Kidney epithelial cell (primary cell): Measurements from ENCODE around the gene PLXNC1. TPM values are rescaled to one million over a fixed set of nuclear protein-coding genes. Genes with fewer than 3 reads are reported as not detected.

Experiments
- DNase-seq: peaks from one replicate; pipeline ENCODE4 v3.0.0-alpha.2; 2010; ENCODE audit warnings: low read depth
- H3K27me3 ChIP-seq: 2 replicates; pipeline ENCODE4 v1.6.0; 2011; ENCODE audit warnings: low read length; ENCODE audit not compliant: control insufficient read depth, insufficient read depth
- H3K36me3 ChIP-seq: 2 replicates; pipeline ENCODE4 v1.5.1; 2011; ENCODE audit warnings: low read length; ENCODE audit not compliant: control insufficient read depth, insufficient read depth
- H3K4me3 ChIP-seq: 2 replicates; pipeline ENCODE4 v1.5.1; 2011; ENCODE audit warnings: low read depth, mild to moderate bottlenecking, control low read depth, low read length
- total RNA-seq: library from RNA; depleted of rRNA; stranded (reverse); fragments of >200 nt; gene quantifications from 2 replicates; pipeline ENCODE4 v1.2.3, GENCODE V29; 2015
- TF ChIP-seq, protein P1 (sequence below): IDR thresholded peaks from 2 replicates; pipeline ENCODE4 v1.5.1; 2011; ENCODE audit warnings: mild to moderate bottlenecking, moderate library complexity, low read length, control low read depth, inconsistent platforms; ENCODE audit not compliant: insufficient read depth, poor library complexity, severe bottlenecking

The PLXNC1 gene
- total RNA-seq, 1 donor from 2014 or later = 0.21 TPM

DNA sequence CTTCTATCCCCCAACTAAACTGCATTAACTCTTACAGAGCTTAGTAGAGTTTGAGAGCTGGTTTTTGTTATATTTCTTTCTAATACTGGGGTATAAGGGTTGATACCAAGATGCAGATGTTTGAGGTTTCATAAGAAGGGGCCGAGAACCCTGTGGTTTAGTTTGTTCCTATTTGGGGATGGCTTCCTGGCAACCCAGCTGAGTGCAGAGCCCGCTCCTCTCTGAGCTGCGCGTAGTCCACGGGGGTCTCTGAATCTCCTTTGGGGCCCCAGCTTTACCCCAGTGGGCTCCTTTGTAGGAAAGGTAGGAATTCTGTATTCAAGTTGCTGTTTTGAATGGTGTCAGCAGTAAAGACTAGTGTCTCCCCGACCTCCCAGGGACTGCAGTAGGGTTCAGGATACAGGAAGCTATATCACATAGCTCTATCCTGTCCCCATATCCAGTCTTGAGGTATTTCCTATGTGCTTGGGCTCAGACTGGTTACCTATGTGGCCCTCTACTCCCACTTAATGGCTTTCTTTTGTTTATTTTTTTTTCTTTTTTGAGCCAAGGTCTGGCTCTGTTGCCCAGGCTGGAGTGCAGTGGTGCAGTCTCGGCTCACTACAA is 25.4 kb downstream of the PLXNC1 start:
- Histone ChIP-seq H3K27me3 (no peaks in the 10 kb centered on the region), H3K4me3 (no peak overlapping the region), H3K36me3 (no peaks in the 10 kb centered on the region)
- DNase-seq = no peak
- TF ChIP-seq, protein P1, sequence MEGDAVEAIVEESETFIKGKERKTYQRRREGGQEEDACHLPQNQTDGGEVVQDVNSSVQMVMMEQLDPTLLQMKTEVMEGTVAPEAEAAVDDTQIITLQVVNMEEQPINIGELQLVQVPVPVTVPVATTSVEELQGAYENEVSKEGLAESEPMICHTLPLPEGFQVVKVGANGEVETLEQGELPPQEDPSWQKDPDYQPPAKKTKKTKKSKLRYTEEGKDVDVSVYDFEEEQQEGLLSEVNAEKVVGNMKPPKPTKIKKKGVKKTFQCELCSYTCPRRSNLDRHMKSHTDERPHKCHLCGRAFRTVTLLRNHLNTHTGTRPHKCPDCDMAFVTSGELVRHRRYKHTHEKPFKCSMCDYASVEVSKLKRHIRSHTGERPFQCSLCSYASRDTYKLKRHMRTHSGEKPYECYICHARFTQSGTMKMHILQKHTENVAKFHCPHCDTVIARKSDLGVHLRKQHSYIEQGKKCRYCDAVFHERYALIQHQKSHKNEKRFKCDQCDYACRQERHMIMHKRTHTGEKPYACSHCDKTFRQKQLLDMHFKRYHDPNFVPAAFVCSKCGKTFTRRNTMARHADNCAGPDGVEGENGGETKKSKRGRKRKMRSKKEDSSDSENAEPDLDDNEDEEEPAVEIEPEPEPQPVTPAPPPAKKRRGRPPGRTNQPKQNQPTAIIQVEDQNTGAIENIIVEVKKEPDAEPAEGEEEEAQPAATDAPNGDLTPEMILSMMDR = no peak

DNA sequence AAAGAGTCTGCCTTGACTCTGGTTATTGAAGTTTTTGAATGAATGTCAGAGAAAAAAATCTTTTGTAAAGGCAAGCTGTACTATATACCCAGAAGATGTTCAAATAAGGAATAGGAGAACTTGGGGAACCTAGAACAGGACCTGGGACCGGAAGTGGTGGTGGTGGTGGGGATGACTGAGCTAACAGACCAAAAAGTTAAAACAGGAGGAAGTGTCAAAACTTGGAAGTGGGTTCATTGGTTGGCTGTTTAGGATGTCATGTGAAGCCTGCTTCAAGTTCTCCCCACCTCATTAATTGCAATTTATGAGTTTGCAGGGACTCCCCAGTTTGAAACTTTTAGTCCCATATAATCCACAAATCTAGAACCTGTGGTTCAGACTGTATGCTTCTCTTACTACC is 26.2 kb downstream of the PLXNC1 start:
- Histone ChIP-seq H3K27me3 (no peaks in the 10 kb centered on the region), H3K36me3 (no peaks in the 10 kb centered on the region), H3K4me3 (no peak overlapping the region)
- TF ChIP-seq, protein P1 = no peak
- no peak for DNase-seq

DNA sequence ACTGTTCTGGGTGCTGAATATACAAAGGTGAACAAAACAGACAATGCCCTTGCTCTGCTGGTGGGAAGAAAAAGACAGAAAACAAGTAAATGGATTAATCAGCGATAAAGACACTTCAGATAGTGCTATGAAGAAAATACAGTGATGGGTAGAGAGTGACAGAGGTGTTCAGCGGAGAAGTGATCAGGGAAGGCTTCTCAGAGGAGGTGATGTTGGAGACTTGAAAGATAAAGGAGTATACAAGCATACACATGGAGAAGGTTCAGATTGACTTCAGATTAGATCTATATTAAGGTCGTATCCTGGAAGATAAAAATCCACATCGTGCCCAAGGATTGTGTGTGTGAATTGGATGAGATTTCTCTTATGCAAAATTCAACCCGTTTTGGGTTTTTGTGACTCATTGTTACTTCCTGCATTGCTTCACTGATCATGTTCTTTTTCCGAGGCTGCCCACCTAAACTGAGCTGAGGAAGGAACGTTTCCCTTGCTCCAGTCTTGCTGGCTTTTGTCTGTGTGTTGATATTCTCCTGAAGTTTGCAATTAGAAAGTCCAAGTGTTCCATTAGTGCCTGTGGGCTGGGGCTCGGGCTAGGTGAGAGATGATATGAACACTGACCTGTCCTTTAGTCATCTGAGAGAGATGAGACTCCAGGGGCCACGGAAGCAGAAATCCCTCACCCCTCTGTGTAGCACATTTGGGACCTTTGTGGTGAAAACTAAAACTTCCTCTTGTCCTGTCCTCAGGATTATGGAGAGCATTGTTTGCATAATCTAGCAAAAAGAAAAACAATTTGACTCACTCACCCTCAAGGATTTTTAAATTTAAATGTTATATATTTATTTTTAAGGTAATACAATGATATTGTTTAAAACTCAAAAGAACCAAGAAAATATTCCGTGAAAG is 27.6 kb downstream of the PLXNC1 start:
- no peak overlapping the region for H3K4me3 ChIP-seq
- no peaks in the 10 kb centered on the region for H3K27me3 ChIP-seq
- H3K36me3 ChIP-seq = no peaks in the 10 kb centered on the region
- no peak for DNase-seq
- TF ChIP-seq, protein P1 = no peak

DNA sequence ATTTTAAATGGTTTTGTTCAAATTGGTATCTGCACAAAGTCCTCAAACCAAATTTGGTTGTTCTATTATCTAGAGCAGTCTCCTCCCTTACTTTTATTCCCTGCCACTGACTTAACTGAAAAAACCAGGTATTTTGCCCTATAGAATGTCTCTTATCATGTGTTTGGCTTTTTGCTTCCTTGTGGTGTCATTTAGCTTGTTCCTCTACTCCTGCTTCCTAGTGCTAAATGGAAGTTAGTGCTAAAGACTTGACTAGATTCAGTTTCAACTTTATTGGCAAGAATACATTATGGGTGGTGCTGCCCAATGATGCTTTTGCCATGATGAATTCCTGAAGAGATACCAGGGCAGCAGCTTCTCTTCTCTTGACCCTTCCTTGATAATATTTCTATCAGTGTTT is 29.7 kb downstream of the PLXNC1 start:
- Histone ChIP-seq H3K27me3 (no peaks in the 10 kb centered on the region), H3K36me3 (no peaks in the 10 kb centered on the region), H3K4me3 (no peak overlapping the region)
- TF ChIP-seq, protein P1 = no peak
- no peak for DNase-seq

DNA sequence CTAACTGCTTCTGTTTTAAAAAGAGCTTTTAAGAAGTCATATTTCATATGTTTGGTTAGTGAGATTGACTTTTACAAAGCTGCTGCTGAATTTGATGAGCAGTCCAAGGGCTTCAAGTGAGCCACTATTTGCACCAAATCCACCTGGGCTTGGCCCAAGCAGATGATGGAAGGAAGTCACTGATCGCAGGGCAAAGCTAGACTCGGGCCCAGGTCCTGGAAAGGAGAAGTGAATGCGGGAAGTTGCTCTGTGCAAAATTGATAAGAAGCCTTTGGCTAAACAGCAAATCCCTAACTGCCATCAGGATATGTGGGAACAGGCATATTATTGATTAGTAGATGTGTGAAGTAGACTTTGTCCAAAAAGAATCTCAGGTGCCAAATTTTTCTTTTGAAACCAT is 30.5 kb downstream of the PLXNC1 start:
- TF ChIP-seq, protein P1 = no peak
- no peaks in the 10 kb centered on the region for H3K36me3 ChIP-seq
- no peak for DNase-seq
- no peaks in the 10 kb centered on the region for H3K27me3 ChIP-seq
- H3K4me3 ChIP-seq = no peak overlapping the region

DNA sequence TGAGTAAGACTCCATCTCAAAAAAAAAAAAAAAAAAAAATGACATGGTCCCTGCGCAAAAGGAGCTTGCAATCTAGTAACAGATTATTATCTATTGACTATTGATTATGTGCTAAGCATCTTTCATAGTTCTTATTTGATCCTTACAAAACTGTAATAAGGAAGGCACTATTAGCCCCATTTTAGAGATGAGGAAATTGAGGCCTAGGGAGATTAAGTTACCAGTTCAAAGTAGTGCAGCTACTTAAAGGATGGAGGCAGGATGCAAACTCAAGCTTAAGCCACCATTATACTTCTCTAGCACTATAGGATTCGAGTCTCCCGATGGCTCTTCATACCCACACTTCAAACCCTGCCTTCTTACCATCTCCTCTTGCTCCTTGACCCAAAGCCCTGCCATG is 31.3 kb downstream of the PLXNC1 start:
- DNase-seq = no peak
- Histone ChIP-seq H3K36me3 (no peaks in the 10 kb centered on the region), H3K27me3 (no peaks in the 10 kb centered on the region), H3K4me3 (no peak overlapping the region)
- TF ChIP-seq, protein P1 = no peak
